Left lung (tissue), 10 donors: ENCODE measurements around the gene SIRT6. TPM values are rescaled to one million over a fixed set of nuclear protein-coding genes. Genes with fewer than 3 reads are reported as not detected.

Source experiments
- ATAC-seq: fragments of 200-7000 bp; cut with Tn5 transposase; one replicate; pipeline ENCODE4 v1.9.1; 2020; ENCODE audit warnings: moderate library complexity
- DNase-seq, 4 donors: peaks; one replicate each; pipeline ENCODE4 v3.0.0-alpha.2; 2013 to 2020
- H3K27ac ChIP-seq, 2 donors: fragments of 200-600 bp; sonication (generic) in 1 of 2; one replicate each; pipeline versions ENCODE4 v1.5.0 to v1.8.0; 2020 to 2021
- H3K27me3 ChIP-seq, 2 donors: fragments of 200-600 bp; sonication (generic) in 1 of 2; one replicate each; pipeline versions ENCODE4 v1.5.0 to v1.8.0; 2020 to 2021
- H3K36me3 ChIP-seq, 2 donors: fragments of 200-600 bp; sonication (generic) in 1 of 2; one replicate each; pipeline versions ENCODE4 v1.5.0 to v1.8.0; 2020 to 2021
- H3K4me1 ChIP-seq, 2 donors: fragments of 200-600 bp; one replicate each; pipeline ENCODE4 v1.8.0; 2021
- H3K4me3 ChIP-seq, 2 donors: fragments of 200-600 bp; sonication (generic) in 1 of 2; one replicate each; pipeline versions ENCODE4 v1.5.0 to v1.8.0; 2020 to 2021; ENCODE audit warnings: mild to moderate bottlenecking in 1 of 2
- H3K9me3 ChIP-seq, 2 donors: fragments of 200-600 bp; sonication (generic) in 1 of 2; one replicate each; pipeline versions ENCODE4 v1.5.0 to v1.8.0; 2020 to 2021
- intact Hi-C, 2 donors: fragments of 100-400 bp; cut with DNase I; formaldehyde crosslinking; loops; one replicate each; pipeline versions ENCODE4 v1.11.2 to v1.14.2; 2022
- polyA plus RNA-seq, 6 donors: library from polyadenylated mRNA; unstranded; fragments of 120-200 nt; gene quantifications; one replicate each; pipeline ENCODE4 v1.2.1, GENCODE V29; 2013; ENCODE audit not compliant: insufficient read length in 6 of 6
- total RNA-seq, 2 donors: library from RNA; stranded (reverse); fragmentation: NEBNext Ultra II Directional; extraction: Animal tissue kit (Norgen Biotek cat#: 25700); gene quantifications; one replicate each; pipeline ENCODE4 v1.2.1, GENCODE V29; 2021
- TF ChIP-seq, protein P1 (sequence below), 2 donors: fragments of 200-600 bp; sonication (generic) in 1 of 2; IDR thresholded peaks; one replicate each; pipeline versions ENCODE4 v1.5.0 to v1.8.0; 2021; ENCODE audit warnings: antibody characterized with exemption in 2 of 2
- donor health status: DM: no; HTN: yes; CAD: no.
- donor health status: DM: no; HTN: no; CAD: no.

Gene SIRT6
- total and polyA plus RNA-seq, 8 donors = 17.8 to 24.7 (median 20.2) TPM

DNA sequence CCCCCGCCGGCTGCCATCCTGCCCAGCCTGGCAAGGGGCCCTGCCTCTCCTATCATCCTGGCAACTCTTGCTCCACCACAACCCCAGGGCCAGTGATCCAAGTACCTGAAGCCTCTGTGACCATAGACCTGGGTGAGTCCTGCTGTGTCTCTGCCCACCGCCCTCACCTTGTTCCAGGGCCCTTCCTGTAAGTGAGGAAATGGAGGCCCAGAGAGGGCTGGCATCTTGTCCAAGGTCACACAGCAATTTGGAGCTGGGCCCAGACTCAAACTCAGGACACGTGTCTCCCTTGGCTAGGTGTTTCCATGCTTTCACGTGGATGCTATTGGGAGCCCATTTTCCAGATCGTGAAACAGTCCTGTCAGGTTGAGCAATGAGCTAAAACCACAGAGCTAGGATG is 25.2 kb downstream of the SIRT6 start:
- TF ChIP-seq, protein P1, sequence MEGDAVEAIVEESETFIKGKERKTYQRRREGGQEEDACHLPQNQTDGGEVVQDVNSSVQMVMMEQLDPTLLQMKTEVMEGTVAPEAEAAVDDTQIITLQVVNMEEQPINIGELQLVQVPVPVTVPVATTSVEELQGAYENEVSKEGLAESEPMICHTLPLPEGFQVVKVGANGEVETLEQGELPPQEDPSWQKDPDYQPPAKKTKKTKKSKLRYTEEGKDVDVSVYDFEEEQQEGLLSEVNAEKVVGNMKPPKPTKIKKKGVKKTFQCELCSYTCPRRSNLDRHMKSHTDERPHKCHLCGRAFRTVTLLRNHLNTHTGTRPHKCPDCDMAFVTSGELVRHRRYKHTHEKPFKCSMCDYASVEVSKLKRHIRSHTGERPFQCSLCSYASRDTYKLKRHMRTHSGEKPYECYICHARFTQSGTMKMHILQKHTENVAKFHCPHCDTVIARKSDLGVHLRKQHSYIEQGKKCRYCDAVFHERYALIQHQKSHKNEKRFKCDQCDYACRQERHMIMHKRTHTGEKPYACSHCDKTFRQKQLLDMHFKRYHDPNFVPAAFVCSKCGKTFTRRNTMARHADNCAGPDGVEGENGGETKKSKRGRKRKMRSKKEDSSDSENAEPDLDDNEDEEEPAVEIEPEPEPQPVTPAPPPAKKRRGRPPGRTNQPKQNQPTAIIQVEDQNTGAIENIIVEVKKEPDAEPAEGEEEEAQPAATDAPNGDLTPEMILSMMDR (IDR thresholded peaks at IDR 0.05) = no peak
- no peaks in the 10 kb centered on the region for H3K36me3 ChIP-seq
- no peak for DNase-seq
- H3K4me3 ChIP-seq = no peak overlapping the region
- ATAC-seq = no peak
- H3K27ac ChIP-seq = no peak overlapping the region
- intact Hi-C loops = no loop called here
- H3K4me1 ChIP-seq = no peaks in the 10 kb centered on the region
- H3K27me3 ChIP-seq = peaks cover 4 to 31% of the 10 kb centered on the region in 2 donors
- no peaks in the 10 kb centered on the region for H3K9me3 ChIP-seq

GRCh38 chr19:4154571-4155312 is 27.6 kb downstream of the SIRT6 start:
- DNase-seq = no peak
- no peak overlapping the region for H3K27ac ChIP-seq
- no peaks in the 10 kb centered on the region for H3K9me3 ChIP-seq
- H3K4me1 ChIP-seq = no peaks in the 10 kb centered on the region
- no peak overlapping the region for H3K4me3 ChIP-seq
- no peaks in the 10 kb centered on the region for H3K36me3 ChIP-seq
- TF ChIP-seq, protein P1 (IDR thresholded peaks at IDR 0.05) = no peak
- H3K27me3 ChIP-seq = peaks cover 4 to 55% of the 10 kb centered on the region in 2 donors
- intact Hi-C loops = no loop called here
- ATAC-seq = no peak

GRCh38 chr19:4152241-4152998 is 29.9 kb downstream of the SIRT6 start:
- no peak for ATAC-seq
- H3K27me3 ChIP-seq = peaks cover 4 to 78% of the 10 kb centered on the region in 2 donors
- no peaks in the 10 kb centered on the region for H3K36me3 ChIP-seq
- H3K4me3 ChIP-seq = no peak overlapping the region
- no peaks in the 10 kb centered on the region for H3K9me3 ChIP-seq
- TF ChIP-seq, protein P1 (IDR thresholded peaks at IDR 0.05) = no peak
- DNase-seq = no peak
- intact Hi-C loops = no loop called here
- H3K27ac ChIP-seq = no peak overlapping the region
- H3K4me1 ChIP-seq = no peaks in the 10 kb centered on the region

DNA sequence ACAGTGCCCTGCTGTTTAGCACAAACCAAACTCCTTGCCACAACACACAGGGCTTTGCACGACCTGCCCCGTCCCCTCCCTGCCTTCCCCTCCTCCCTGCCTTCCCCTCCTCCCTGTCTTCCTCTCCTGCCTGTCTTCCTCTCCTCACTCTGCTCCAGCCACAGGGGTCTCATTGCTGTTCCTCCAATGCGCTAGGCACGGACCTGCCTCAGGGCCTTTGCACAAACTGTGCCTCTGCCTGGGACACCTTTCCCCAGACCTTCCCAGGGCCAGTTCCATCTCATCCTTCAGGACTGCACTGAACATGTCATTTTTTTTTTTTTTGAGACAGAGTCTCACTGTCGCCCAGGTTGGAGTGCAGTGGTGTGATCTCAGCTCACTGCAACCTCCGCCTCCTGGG is 30.7 kb downstream of the SIRT6 start:
- Histone ChIP-seq H3K36me3 (no peaks in the 10 kb centered on the region), H3K9me3 (no peaks in the 10 kb centered on the region), H3K27me3 (peaks cover 4 to 86% of the 10 kb centered on the region in 2 donors), H3K4me1 (no peaks in the 10 kb centered on the region), H3K27ac (no peak overlapping the region), H3K4me3 (no peak overlapping the region)
- ATAC-seq = no peak
- TF ChIP-seq, protein P1 (IDR thresholded peaks at IDR 0.05) = no peak
- DNase-seq = no peak
- intact Hi-C loops = no loop called here
